Liver (tissue), 9 donors: ENCODE data around the gene ZAP70. TPM values are rescaled to one million over a fixed set of nuclear protein-coding genes. Genes with fewer than 3 reads are reported as not detected.

ENCODE experiments used
- DNase-seq: peaks from one replicate; pipeline ENCODE4 v3.0.0-alpha.2; 2017; ENCODE audit warnings: low spot score
- H3K27ac ChIP-seq, 2 donors: one replicate each; pipeline ENCODE4 v1.7.0; 2013; ENCODE audit warnings: inconsistent platforms in 2 of 2, low read length in 2 of 2, control low read depth in 1 of 2, low read depth in 1 of 2, mild to moderate bottlenecking in 1 of 2
- H3K27me3 ChIP-seq, 4 donors: one replicate each; pipeline versions ENCODE4 v1.6.1 to v1.7.0; 2013; ENCODE audit warnings: low read length in 3 of 4, inconsistent platforms in 1 of 4, mild to moderate bottlenecking in 1 of 4, moderate library complexity in 1 of 4; ENCODE audit not compliant: control insufficient read depth in 4 of 4, insufficient read depth in 4 of 4
- H3K36me3 ChIP-seq, 4 donors: one replicate each; pipeline versions ENCODE4 v1.6.1 to v1.7.0; 2013; ENCODE audit warnings: low read length in 3 of 4, mild to moderate bottlenecking in 3 of 4, low read depth in 1 of 4, moderate library complexity in 1 of 4; ENCODE audit not compliant: control insufficient read depth in 4 of 4, insufficient read depth in 3 of 4
- H3K4me1 ChIP-seq, 4 donors: one replicate each; pipeline versions ENCODE4 v1.6.1 to v1.7.0; 2013; ENCODE audit warnings: low read length in 3 of 4, mild to moderate bottlenecking in 3 of 4, moderate library complexity in 1 of 4; ENCODE audit not compliant: control insufficient read depth in 4 of 4, insufficient read depth in 4 of 4
- H3K4me3 ChIP-seq, 3 donors: one replicate each; pipeline versions ENCODE4 v1.6.1 to v1.7.0; 2013; ENCODE audit warnings: low read length in 3 of 3, control low read depth in 1 of 3, low read depth in 1 of 3, mild to moderate bottlenecking in 1 of 3
- H3K9ac ChIP-seq, 2 donors: one replicate each; pipeline ENCODE4 v1.7.0; 2013; ENCODE audit warnings: low read length in 2 of 2, mild to moderate bottlenecking in 2 of 2, moderate library complexity in 2 of 2, control low read depth in 1 of 2, low read depth in 1 of 2
- H3K9me3 ChIP-seq, 4 donors: one replicate each; pipeline versions ENCODE4 v1.6.1 to v1.7.0; 2013; ENCODE audit warnings: low read length in 3 of 4; ENCODE audit not compliant: control insufficient read depth in 4 of 4
- FOXA1 ChIP-seq: IDR thresholded peaks from 2 replicates; pipeline ENCODE4 v1.6.1; 2016; ENCODE audit warnings: antibody characterized with exemption
- FOXA2 ChIP-seq: IDR thresholded peaks from 2 replicates; pipeline ENCODE4 v1.6.1; 2016; ENCODE audit warnings: antibody characterized with exemption
- GABPA ChIP-seq, 2 donors: IDR thresholded peaks in 1 of 2; conservative IDR thresholded peaks in 1 of 2; 2 replicates each; pipeline ENCODE4 v1.6.1; 2016; ENCODE audit warnings: antibody characterized with exemption in 2 of 2, mild to moderate bottlenecking in 1 of 2, moderate library complexity in 1 of 2
- HNF4G ChIP-seq: IDR thresholded peaks from 2 replicates; pipeline ENCODE4 v1.6.1; 2016; ENCODE audit warnings: antibody characterized with exemption
- JUND ChIP-seq, 2 donors: IDR thresholded peaks; 2 replicates each; pipeline ENCODE4 v1.6.1; 2016; ENCODE audit warnings: antibody characterized with exemption in 2 of 2
- NR2F2 ChIP-seq: IDR thresholded peaks from 2 replicates; pipeline ENCODE4 v1.6.1; 2016; ENCODE audit warnings: antibody characterized with exemption
- RAD21 ChIP-seq, 2 donors: IDR thresholded peaks; 2 replicates each; pipeline ENCODE4 v1.6.1; 2016; ENCODE audit warnings: antibody characterized with exemption in 2 of 2, mild to moderate bottlenecking in 2 of 2
- RXRA ChIP-seq, 2 donors: IDR thresholded peaks; 2 replicates each; pipeline ENCODE4 v1.6.1; 2017 to 2018; ENCODE audit warnings: antibody characterized with exemption in 2 of 2, mild to moderate bottlenecking in 1 of 2
- SP1 ChIP-seq: IDR thresholded peaks from 2 replicates; pipeline ENCODE4 v1.6.1; 2018; ENCODE audit warnings: antibody characterized with exemption, mild to moderate bottlenecking
- TAF1 ChIP-seq: conservative IDR thresholded peaks from 2 replicates; pipeline ENCODE4 v1.6.1; 2016; ENCODE audit warnings: antibody characterized with exemption, mild to moderate bottlenecking
- YY1 ChIP-seq: IDR thresholded peaks from 2 replicates; pipeline ENCODE4 v1.6.1; 2016; ENCODE audit warnings: antibody characterized with exemption, mild to moderate bottlenecking
- WGBS: extraction: QIAGEN DNeasy Blood & Tissue Kit; methylation state at CpG from one replicate; pipeline ENCODE4 v1.1.7; 2013; 5-methylcytosine and 5-hydroxymethylcytosine counted together
- polyA plus RNA-seq, 2 donors: library from polyadenylated mRNA; stranded (reverse) in 1 of 2; unstranded in 1 of 2; fragments of 200-250 nt in 1 of 2; fragments of >200 nt in 1 of 2; fragmentation: Nextera tagmentation in 1 of 2; extraction: Ambion mirVana in 1 of 2; gene quantifications; one replicate each; pipeline versions ENCODE4 v1.2.1 to v1.2.3, GENCODE V29; 2013 to 2015
- total RNA-seq, 2 donors: library from RNA; depleted of rRNA; stranded (reverse); fragments of >200 nt; gene quantifications; one replicate each; pipeline ENCODE4 v1.2.3, GENCODE V29; 2014
- TF ChIP-seq, protein P1 (sequence below): IDR thresholded peaks from 2 replicates; pipeline ENCODE4 v1.6.1; 2016; ENCODE audit warnings: antibody characterized with exemption
- TF ChIP-seq, protein P2 (sequence below): IDR thresholded peaks from 2 replicates; pipeline ENCODE4 v1.6.1; 2016; ENCODE audit warnings: antibody characterized with exemption
- TF ChIP-seq, protein P3 (sequence below): IDR thresholded peaks from 2 replicates; pipeline ENCODE4 v1.6.1; 2016; ENCODE audit warnings: antibody characterized with exemption
- TF ChIP-seq, protein P4 (sequence below): fragments of 150-350 bp; IDR thresholded peaks from 2 replicates; pipeline ENCODE4 v1.5.1; 2017; ENCODE audit warnings: improper control_type of control experiment, low read depth, low read length; ENCODE audit not compliant: missing input control
- TF ChIP-seq, protein P5 (sequence below): IDR thresholded peaks from 2 replicates; pipeline ENCODE4 v1.6.1; 2016; ENCODE audit warnings: antibody characterized with exemption, mild to moderate bottlenecking
- donor health status: healthy.
- donor health status: healthy.
- donor health status: healthy.
- donor health status: healthy.
- donor health status: healthy.

Gene ZAP70
- total and polyA plus RNA-seq, 4 donors = 1.2 to 4.9 (median 1.4) TPM

DNA sequence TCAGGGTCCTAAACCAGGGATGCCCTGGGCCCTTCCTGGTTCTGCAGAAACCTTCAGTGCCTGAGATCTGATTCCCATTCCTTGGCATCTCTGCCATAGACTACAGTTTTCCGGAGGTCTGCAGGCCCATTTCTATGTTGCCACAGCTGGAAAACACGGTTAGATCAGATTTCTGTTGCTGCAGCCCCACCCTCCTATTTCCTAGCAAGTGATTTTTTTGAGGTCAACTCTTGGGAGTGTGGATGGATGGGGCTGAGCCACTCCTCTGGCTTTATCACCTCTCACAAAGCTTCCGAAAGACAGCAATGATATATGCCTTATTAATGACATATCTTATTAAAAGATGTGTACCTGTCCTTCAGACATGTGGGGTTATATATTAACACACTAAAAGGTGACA lies 56.3 kb downstream of the ZAP70 start:
- Histone ChIP-seq H3K27me3 (no peaks in the 10 kb centered on the region), H3K9ac (no peak overlapping the region), H3K4me1 (no peaks in the 10 kb centered on the region), H3K36me3 (peaks cover 12 to 38% (median 22%) of the 10 kb centered on the region in 4 donors), H3K27ac (no peak overlapping the region), H3K4me3 (no peak overlapping the region), H3K9me3 (no peaks in the 10 kb centered on the region)
- no peak for DNase-seq
- TF ChIP-seq, protein P1, sequence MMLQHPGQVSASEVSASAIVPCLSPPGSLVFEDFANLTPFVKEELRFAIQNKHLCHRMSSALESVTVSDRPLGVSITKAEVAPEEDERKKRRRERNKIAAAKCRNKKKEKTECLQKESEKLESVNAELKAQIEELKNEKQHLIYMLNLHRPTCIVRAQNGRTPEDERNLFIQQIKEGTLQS = no peak
- WGBS = 90% methylated on average over 3 of the region's 3 CpGs

DNA sequence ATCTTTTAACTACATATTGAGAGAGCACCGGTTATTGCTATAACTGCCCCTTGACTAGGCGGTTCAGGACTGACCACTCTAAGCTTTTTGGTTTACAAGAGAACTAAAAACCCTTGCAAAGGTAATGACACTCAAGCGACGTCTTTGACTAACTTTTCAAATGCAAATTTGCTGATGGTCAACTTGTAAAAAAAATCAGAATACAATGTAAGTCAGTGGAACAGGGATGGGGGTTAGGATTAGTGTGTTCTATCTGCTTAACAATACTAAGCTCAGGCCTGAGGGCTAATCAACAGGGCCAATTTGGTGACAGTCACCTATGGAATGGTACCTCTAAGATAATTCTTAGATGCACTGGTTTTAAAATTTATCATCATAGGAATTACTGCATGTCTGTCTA lies 57.1 kb downstream of the ZAP70 start:
- Histone ChIP-seq H3K9me3 (no peaks in the 10 kb centered on the region), H3K27me3 (no peaks in the 10 kb centered on the region), H3K27ac (no peak overlapping the region), H3K4me1 (no peaks in the 10 kb centered on the region), H3K36me3 (peaks cover 9 to 38% (median 20%) of the 10 kb centered on the region in 4 donors), H3K9ac (no peak overlapping the region), H3K4me3 (no peak overlapping the region)
- TF ChIP-seq SP1 = no peak
- TF ChIP-seq, protein P2, sequence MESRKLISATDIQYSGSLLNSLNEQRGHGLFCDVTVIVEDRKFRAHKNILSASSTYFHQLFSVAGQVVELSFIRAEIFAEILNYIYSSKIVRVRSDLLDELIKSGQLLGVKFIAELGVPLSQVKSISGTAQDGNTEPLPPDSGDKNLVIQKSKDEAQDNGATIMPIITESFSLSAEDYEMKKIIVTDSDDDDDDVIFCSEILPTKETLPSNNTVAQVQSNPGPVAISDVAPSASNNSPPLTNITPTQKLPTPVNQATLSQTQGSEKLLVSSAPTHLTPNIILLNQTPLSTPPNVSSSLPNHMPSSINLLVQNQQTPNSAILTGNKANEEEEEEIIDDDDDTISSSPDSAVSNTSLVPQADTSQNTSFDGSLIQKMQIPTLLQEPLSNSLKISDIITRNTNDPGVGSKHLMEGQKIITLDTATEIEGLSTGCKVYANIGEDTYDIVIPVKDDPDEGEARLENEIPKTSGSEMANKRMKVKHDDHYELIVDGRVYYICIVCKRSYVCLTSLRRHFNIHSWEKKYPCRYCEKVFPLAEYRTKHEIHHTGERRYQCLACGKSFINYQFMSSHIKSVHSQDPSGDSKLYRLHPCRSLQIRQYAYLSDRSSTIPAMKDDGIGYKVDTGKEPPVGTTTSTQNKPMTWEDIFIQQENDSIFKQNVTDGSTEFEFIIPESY = no peak
- no peak for DNase-seq
- WGBS = 72% methylated on average over 4 of the region's 4 CpGs

DNA sequence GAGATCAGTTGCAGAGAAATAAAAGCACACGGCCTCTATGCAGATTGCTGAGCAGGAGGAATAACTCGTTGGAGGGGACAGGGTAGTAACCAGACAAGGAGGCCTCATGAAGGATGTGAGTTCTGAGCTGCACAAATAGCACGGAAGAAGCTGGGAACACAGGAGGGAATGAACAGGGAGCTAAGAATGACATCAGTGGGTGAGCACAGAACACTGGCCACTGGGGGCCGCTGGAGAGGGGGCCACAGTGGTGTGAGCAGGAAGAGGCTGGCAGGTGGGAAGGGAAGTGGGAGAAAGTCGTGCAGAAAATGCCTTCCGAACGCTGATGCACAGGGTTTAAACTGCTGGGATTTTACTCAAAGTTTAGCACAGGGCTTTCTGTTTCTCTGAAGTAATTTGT lies 61.0 kb downstream of the ZAP70 start:
- 62% methylated on average over 7 of the region's 7 CpGs for WGBS

DNA sequence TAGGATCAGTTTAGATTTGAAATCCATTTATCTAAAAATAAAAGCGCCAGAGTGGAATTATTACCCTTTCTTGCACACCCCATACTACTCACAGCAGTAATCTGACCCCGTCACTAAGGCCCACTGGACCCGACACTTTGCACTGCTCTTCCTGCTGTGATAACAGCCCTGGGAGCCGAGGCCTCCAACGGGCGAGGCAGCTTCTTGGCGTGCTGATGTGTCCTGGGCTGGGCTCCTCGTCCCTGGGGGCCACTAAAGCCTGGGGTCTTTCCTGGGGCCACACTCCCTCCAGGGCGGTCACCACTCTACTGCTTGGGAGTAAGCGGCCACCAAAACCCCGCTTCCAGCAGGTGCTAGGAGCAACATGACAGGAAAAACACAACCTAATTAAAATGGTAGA lies 61.7 kb downstream of the ZAP70 start:
- Histone ChIP-seq H3K9me3 (no peaks in the 10 kb centered on the region), H3K9ac (no peak overlapping the region), H3K27ac (no peak overlapping the region), H3K27me3 (no peaks in the 10 kb centered on the region), H3K4me1 (no peaks in the 10 kb centered on the region), H3K36me3 (peaks cover 11 to 35% (median 15%) of the 10 kb centered on the region in 4 donors), H3K4me3 (no peak overlapping the region)
- no peak for DNase-seq
- WGBS = 90% methylated on average over 11 of the region's 11 CpGs
- TF ChIP-seq YY1 (no peak), FOXA2 (no peak), TAF1 (no peak), SP1 (no peak), RAD21 (IDR thresholded peaks at IDR 0.05) (no peak), NR2F2 (no peak), JUND (IDR thresholded peaks at IDR 0.05) (no peak), RXRA (IDR thresholded peaks at IDR 0.05) (no peak), GABPA (IDR thresholded peaks at IDR 0.05 in 1 of 2, conservative IDR thresholded peaks at IDR 0.05 in 1 of 2) (no peak), FOXA1 (no peak), HNF4G (no peak)
- TF ChIP-seq, protein P3, sequence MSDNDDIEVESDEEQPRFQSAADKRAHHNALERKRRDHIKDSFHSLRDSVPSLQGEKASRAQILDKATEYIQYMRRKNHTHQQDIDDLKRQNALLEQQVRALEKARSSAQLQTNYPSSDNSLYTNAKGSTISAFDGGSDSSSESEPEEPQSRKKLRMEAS = no peak
- TF ChIP-seq, protein P4, sequence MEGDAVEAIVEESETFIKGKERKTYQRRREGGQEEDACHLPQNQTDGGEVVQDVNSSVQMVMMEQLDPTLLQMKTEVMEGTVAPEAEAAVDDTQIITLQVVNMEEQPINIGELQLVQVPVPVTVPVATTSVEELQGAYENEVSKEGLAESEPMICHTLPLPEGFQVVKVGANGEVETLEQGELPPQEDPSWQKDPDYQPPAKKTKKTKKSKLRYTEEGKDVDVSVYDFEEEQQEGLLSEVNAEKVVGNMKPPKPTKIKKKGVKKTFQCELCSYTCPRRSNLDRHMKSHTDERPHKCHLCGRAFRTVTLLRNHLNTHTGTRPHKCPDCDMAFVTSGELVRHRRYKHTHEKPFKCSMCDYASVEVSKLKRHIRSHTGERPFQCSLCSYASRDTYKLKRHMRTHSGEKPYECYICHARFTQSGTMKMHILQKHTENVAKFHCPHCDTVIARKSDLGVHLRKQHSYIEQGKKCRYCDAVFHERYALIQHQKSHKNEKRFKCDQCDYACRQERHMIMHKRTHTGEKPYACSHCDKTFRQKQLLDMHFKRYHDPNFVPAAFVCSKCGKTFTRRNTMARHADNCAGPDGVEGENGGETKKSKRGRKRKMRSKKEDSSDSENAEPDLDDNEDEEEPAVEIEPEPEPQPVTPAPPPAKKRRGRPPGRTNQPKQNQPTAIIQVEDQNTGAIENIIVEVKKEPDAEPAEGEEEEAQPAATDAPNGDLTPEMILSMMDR = no peak
- TF ChIP-seq, protein P1 = no peak
- TF ChIP-seq, protein P5, sequence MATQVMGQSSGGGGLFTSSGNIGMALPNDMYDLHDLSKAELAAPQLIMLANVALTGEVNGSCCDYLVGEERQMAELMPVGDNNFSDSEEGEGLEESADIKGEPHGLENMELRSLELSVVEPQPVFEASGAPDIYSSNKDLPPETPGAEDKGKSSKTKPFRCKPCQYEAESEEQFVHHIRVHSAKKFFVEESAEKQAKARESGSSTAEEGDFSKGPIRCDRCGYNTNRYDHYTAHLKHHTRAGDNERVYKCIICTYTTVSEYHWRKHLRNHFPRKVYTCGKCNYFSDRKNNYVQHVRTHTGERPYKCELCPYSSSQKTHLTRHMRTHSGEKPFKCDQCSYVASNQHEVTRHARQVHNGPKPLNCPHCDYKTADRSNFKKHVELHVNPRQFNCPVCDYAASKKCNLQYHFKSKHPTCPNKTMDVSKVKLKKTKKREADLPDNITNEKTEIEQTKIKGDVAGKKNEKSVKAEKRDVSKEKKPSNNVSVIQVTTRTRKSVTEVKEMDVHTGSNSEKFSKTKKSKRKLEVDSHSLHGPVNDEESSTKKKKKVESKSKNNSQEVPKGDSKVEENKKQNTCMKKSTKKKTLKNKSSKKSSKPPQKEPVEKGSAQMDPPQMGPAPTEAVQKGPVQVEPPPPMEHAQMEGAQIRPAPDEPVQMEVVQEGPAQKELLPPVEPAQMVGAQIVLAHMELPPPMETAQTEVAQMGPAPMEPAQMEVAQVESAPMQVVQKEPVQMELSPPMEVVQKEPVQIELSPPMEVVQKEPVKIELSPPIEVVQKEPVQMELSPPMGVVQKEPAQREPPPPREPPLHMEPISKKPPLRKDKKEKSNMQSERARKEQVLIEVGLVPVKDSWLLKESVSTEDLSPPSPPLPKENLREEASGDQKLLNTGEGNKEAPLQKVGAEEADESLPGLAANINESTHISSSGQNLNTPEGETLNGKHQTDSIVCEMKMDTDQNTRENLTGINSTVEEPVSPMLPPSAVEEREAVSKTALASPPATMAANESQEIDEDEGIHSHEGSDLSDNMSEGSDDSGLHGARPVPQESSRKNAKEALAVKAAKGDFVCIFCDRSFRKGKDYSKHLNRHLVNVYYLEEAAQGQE = no peak

More for the DNA sequence above, 61.0 kb downstream of the ZAP70 start:
- Histone ChIP-seq H3K4me1 (no peaks in the 10 kb centered on the region), H3K9me3 (no peaks in the 10 kb centered on the region), H3K27ac (no peak overlapping the region), H3K9ac (no peak overlapping the region), H3K27me3 (no peaks in the 10 kb centered on the region), H3K36me3 (peaks cover 11 to 35% (median 14%) of the 10 kb centered on the region in 4 donors), H3K4me3 (no peak overlapping the region)
- TF ChIP-seq GABPA (IDR thresholded peaks at IDR 0.05 in 1 of 2, conservative IDR thresholded peaks at IDR 0.05 in 1 of 2) = no peak
- peak in 1 of 2 donors; percentile 21 for TF ChIP-seq RAD21 (IDR thresholded peaks at IDR 0.05)
- DNase-seq = no peak
